ENCODE measurements around the gene IGFL3. TPM values are rescaled to one million over a fixed set of nuclear protein-coding genes. Genes with fewer than 3 reads are reported as not detected.

The IGFL3 gene
- total RNA-seq, 4 donors from 2014 or later, result not detected

DNA sequence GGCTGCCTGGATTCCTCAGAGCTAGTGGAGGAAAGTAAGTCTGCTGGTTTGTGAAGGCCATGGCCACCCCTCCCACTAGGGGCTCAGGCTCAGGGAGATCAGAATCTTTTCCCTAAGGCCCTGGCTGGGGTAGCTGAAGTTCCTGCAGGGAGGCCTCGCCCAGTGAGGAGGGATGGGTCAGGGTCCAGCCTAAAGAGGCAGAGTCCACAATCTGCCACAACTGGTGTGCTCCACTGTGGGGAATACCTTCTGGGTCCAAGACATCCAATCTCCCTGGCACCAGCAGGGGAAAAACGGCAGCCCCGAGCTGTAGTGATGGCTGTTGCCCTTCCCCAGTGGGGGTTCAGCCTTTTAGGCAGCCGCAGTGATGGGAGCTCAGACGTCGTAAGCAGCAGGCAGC lies 23.2 kb downstream of the IGFL3 start:
- no peak overlapping the region for H3K4me3 ChIP-seq
- WGBS, 2 donors (ENCODE audit: low coverage in 1 of 2), result no CpG with 5 or more reads among the region's 6 CpGs
- H3K27ac ChIP-seq, result no peak overlapping the region
- no peak for ATAC-seq
- no peaks in the 10 kb centered on the region for H3K4me1 ChIP-seq
- H3K27me3 ChIP-seq, result peaks cover 55% of the 10 kb centered on the region
- H3K36me3 ChIP-seq, result no peaks in the 10 kb centered on the region
- peaks cover 0 to 44% (median 0%) of the 10 kb centered on the region in 3 donors for H3K9me3 ChIP-seq
- TF ChIP-seq POLR2A (IDR thresholded peaks at IDR 0.05) (no peak), EP300 (IDR thresholded peaks at IDR 0.05) (no peak), CTCF (IDR thresholded peaks at IDR 0.05) (no peak), POLR2AphosphoS5 (IDR thresholded peaks at IDR 0.05) (no peak)

GRCh38 chr19:46100344-46100743 lies 24.1 kb downstream of the IGFL3 start:
- Histone ChIP-seq H3K9me3 (peaks cover 0 to 37% (median 0%) of the 10 kb centered on the region in 3 donors), H3K4me3 (no peak overlapping the region), H3K4me1 (no peaks in the 10 kb centered on the region), H3K27me3 (peaks cover 50% of the 10 kb centered on the region), H3K27ac (no peak overlapping the region), H3K36me3 (no peaks in the 10 kb centered on the region)
- 50% methylated on average over 1 of the region's 1 CpG; no CpG with 5 or more reads in 1 of the 2 donors for WGBS, 2 donors (ENCODE audit: low coverage in 1 of 2)
- ATAC-seq, result no peak
- TF ChIP-seq POLR2AphosphoS5 (IDR thresholded peaks at IDR 0.05) (no peak), POLR2A (IDR thresholded peaks at IDR 0.05) (no peak), CTCF (IDR thresholded peaks at IDR 0.05) (no peak), EP300 (IDR thresholded peaks at IDR 0.05) (no peak)

DNA sequence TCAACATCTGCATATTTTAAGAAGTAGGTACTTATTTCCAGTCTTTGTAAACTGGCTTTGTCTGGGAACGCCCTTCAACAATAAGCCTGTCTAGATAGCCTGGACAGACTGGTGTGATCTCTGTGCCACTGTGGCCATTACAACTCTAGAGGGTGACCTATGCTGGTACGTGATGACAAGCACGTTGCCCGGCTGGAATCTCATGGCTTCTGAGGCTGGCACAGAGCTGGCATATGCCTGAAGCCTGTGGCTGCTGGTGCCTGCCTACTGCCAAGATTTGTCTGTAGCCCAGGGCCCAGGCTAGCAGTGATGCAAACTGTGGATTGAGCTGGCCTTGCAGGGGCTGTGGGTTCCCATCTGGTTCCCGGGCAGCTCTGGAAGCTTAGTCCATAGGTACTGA lies 34.0 kb downstream of the IGFL3 start:
- peaks cover 0 to 34% (median 0%) of the 10 kb centered on the region in 3 donors for H3K9me3 ChIP-seq
- no peak for TF ChIP-seq POLR2A (IDR thresholded peaks at IDR 0.05)
- TF ChIP-seq POLR2AphosphoS5 (IDR thresholded peaks at IDR 0.05), result no peak
- no peak for TF ChIP-seq CTCF (IDR thresholded peaks at IDR 0.05)
- no peak for TF ChIP-seq EP300 (IDR thresholded peaks at IDR 0.05)
- no peaks in the 10 kb centered on the region for H3K36me3 ChIP-seq
- no peak overlapping the region for H3K27ac ChIP-seq
- H3K27me3 ChIP-seq, result peaks cover 29% of the 10 kb centered on the region
- no peak for ATAC-seq
- no peaks in the 10 kb centered on the region for H3K4me1 ChIP-seq
- no CpG with 5 or more reads among the region's 5 CpGs for WGBS, 2 donors (ENCODE audit: low coverage in 1 of 2)
- H3K4me3 ChIP-seq, result no peak overlapping the region

DNA sequence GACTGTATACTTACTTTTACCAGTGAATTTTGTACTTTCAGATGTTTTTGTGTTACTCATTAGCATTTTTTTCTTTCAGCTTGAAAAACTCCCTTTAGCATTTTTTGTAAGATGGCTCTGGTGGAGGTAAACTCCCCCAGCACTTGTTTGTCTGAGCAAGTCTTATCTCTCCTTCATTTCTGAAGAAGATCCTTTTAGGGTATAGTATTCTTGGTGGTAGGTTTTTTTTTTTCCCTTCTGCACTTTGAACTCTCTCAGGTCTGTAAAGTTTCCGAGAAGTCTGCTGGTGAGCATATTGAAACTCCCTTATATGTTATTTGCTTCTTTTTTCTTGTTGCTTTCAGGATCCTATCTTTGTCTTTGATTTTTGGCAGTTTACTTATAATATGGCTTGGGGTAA lies 35.1 kb downstream of the IGFL3 start:
- Histone ChIP-seq H3K4me3 (no peak overlapping the region), H3K9me3 (peaks cover 0 to 43% (median 0%) of the 10 kb centered on the region in 3 donors), H3K27ac (no peak overlapping the region), H3K36me3 (no peaks in the 10 kb centered on the region), H3K27me3 (peaks cover 35% of the 10 kb centered on the region), H3K4me1 (no peaks in the 10 kb centered on the region)
- no peak for TF ChIP-seq EP300 (IDR thresholded peaks at IDR 0.05)
- 64 to 86% methylated on average over 1 of the region's 1 CpG for WGBS, 2 donors (ENCODE audit: low coverage in 1 of 2)
- ATAC-seq, result no peak

DNA sequence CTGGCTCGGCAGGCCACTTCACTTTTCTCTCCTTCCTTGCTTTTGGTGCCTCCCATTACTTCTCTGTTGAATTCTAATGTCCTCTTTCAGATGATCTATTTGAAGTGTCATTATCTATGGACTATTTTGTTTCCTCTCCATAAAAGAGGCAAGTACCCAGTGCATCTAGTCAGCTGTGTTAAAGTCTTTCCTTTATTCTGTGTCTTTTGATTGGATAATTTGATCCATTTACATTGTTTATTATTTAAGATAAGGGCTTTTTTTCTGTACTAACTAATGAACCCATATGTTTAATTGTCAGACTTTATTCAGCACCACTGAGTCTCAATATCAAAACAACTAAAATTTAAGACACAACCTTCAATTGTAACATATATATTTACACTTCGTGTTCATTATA lies 36.4 kb downstream of the IGFL3 start:
- no peak for ATAC-seq
- WGBS, 2 donors (ENCODE audit: low coverage in 1 of 2), result 69 to 91% methylated on average over 1 to 2 of the region's 2 CpGs
- TF ChIP-seq POLR2AphosphoS5 (IDR thresholded peaks at IDR 0.05), result no peak
- no peak for TF ChIP-seq CTCF (IDR thresholded peaks at IDR 0.05)
- TF ChIP-seq POLR2A (IDR thresholded peaks at IDR 0.05), result no peak
- TF ChIP-seq EP300 (IDR thresholded peaks at IDR 0.05), result no peak
- Histone ChIP-seq H3K9me3 (peaks cover 0 to 43% (median 0%) of the 10 kb centered on the region in 3 donors), H3K36me3 (no peaks in the 10 kb centered on the region), H3K27me3 (peaks cover 35% of the 10 kb centered on the region), H3K4me1 (no peaks in the 10 kb centered on the region), H3K4me3 (no peak overlapping the region), H3K27ac (no peak overlapping the region)

All from gastroesophageal sphincter (tissue), 4 donors.